ENCODE data around the gene SEMA3A.

- TF ChIP-seq CTCF (IDR thresholded peaks at IDR 0.05) (no peak), POLR2A (IDR thresholded peaks at IDR 0.05) (no peak)
Observed at GRCh38 chr7:84009051-84009450, 185.5 kb downstream of the SEMA3A start.

All from ovary (tissue), 3 donors.